ENCODE data around the gene MALSU1. TPM values are rescaled to one million over a fixed set of nuclear protein-coding genes. Genes with fewer than 3 reads are reported as not detected.

Gene MALSU1
- total RNA-seq, result 44.7 TPM

- intact Hi-C loops (cut with DNase I), result no loop called here
- peak; percentile 100 for ATAC-seq
- peak; percentile 99 for DNase-seq (ENCODE audit: low spot score)
Observed at GRCh38 chr7:23298885-23299769, at the start of gene MALSU1. MALSU1 (plus strand) TSS chr7:23299339; CDS start chr7:23299353, 14 bp downstream.

- DNase-seq (ENCODE audit: low spot score), result no peak
- intact Hi-C loops (cut with DNase I), result no loop called here
- ATAC-seq, result no peak
Observed at GRCh38 chr7:23249486-23249885, 49.7 kb upstream of the MALSU1 start.

GRCh38 chr7:23254051-23254681, 45.0 kb upstream of the MALSU1 start:
- ATAC-seq, result no peak

GRCh38 chr7:23256731-23257130, 42.4 kb upstream of the MALSU1 start:
- no peak for ATAC-seq

More at GRCh38 chr7:23254051-23254681, 45.0 kb upstream of the MALSU1 start:
- intact Hi-C loops (cut with DNase I), result no loop called here
- no peak for DNase-seq (ENCODE audit: low spot score)

GRCh38 chr7:23260371-23260770, 38.8 kb upstream of the MALSU1 start:
- DNase-seq (ENCODE audit: low spot score), result no peak
- intact Hi-C loops (cut with DNase I), result no loop called here
- ATAC-seq, result no peak

More at GRCh38 chr7:23256731-23257130, 42.4 kb upstream of the MALSU1 start:
- DNase-seq (ENCODE audit: low spot score), result no peak
- intact Hi-C loops (cut with DNase I), result no loop called here

- intact Hi-C loops (cut with DNase I), result no loop called here
- DNase-seq (ENCODE audit: low spot score), result peak; percentile 77
Observed at GRCh38 chr7:23261843-23262452, 37.2 kb upstream of the MALSU1 start.

GRCh38 chr7:23264916-23265458, 34.2 kb upstream of the MALSU1 start:
- no peak for DNase-seq (ENCODE audit: low spot score)
- no peak for ATAC-seq
- intact Hi-C loops (cut with DNase I), result no loop called here

More at GRCh38 chr7:23261843-23262452, 37.2 kb upstream of the MALSU1 start:
- peak; percentile 84 for ATAC-seq

GRCh38 chr7:23266918-23267317, 32.2 kb upstream of the MALSU1 start:
- intact Hi-C loops (cut with DNase I), result no loop called here
- DNase-seq (ENCODE audit: low spot score), result no peak
- ATAC-seq, result no peak

GRCh38 chr7:23267357-23267756, 31.8 kb upstream of the MALSU1 start:
- intact Hi-C loops (cut with DNase I), result no loop called here
- ATAC-seq (no peak), DNase-seq (ENCODE audit: low spot score) (no peak)

- intact Hi-C loops (cut with DNase I), result no loop called here
- ATAC-seq (no peak), DNase-seq (ENCODE audit: low spot score) (no peak)
Observed at GRCh38 chr7:23268167-23268566, 31.0 kb upstream of the MALSU1 start.

GRCh38 chr7:23268746-23269145, 30.4 kb upstream of the MALSU1 start:
- DNase-seq (ENCODE audit: low spot score), result no peak
- ATAC-seq, result no peak
- intact Hi-C loops (cut with DNase I), result no loop called here

GRCh38 chr7:23272275-23272674, 26.9 kb upstream of the MALSU1 start:
- DNase-seq (ENCODE audit: low spot score), result no peak
- no peak for ATAC-seq
- intact Hi-C loops (cut with DNase I), result loop anchor here (5.0 kb wide), 1 partner anchor 190 kb away; no protein-coding TSS in a partner anchor

GRCh38 chr7:23273141-23273599, 26.0 kb upstream of the MALSU1 start:
- peak; percentile 86 for DNase-seq (ENCODE audit: low spot score)
- intact Hi-C loops (cut with DNase I), result loop anchor here (5.0 kb wide), 1 partner anchor 189 kb away; no protein-coding TSS in a partner anchor

GRCh38 chr7:23275912-23276311, 23.2 kb upstream of the MALSU1 start:
- DNase-seq (ENCODE audit: low spot score) (no peak), ATAC-seq (no peak)
- intact Hi-C loops (cut with DNase I), result no loop called here

More at GRCh38 chr7:23273141-23273599, 26.0 kb upstream of the MALSU1 start:
- peak; percentile 75 for ATAC-seq

GRCh38 chr7:23276376-23276775, 22.8 kb upstream of the MALSU1 start:
- no peak for ATAC-seq
- intact Hi-C loops (cut with DNase I), result no loop called here
- DNase-seq (ENCODE audit: low spot score), result no peak

- intact Hi-C loops (cut with DNase I), result no loop called here
Observed at GRCh38 chr7:23276947-23277346, 22.2 kb upstream of the MALSU1 start.

GRCh38 chr7:23277359-23277989, 21.7 kb upstream of the MALSU1 start:
- DNase-seq (ENCODE audit: low spot score), result no peak
- intact Hi-C loops (cut with DNase I), result no loop called here
- ATAC-seq, result peak; percentile 63

More at GRCh38 chr7:23276947-23277346, 22.2 kb upstream of the MALSU1 start:
- no peak for DNase-seq (ENCODE audit: low spot score)
- ATAC-seq, result no peak

- no peak for ATAC-seq
- intact Hi-C loops (cut with DNase I), result no loop called here
- no peak for DNase-seq (ENCODE audit: low spot score)
Observed at GRCh38 chr7:23279819-23280525, 19.2 kb upstream of the MALSU1 start.

All from sciatic nerve (tissue), 2 donors.